ENCODE results near the gene HACD1. TPM values are rescaled to one million over a fixed set of nuclear protein-coding genes. Genes with fewer than 3 reads are reported as not detected.

HACD1 gene, protein sequence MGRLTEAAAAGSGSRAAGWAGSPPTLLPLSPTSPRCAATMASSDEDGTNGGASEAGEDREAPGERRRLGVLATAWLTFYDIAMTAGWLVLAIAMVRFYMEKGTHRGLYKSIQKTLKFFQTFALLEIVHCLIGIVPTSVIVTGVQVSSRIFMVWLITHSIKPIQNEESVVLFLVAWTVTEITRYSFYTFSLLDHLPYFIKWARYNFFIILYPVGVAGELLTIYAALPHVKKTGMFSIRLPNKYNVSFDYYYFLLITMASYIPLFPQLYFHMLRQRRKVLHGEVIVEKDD
- 31.6 to 77.4 TPM (median 71.6 TPM) in 3 replicates for total RNA-seq
- long read RNA-seq, partial matches to known transcripts: 2 of 7 reads
- long read RNA-seq, other reads (novel, unspliced or antisense): 4 of 7 reads

DNA sequence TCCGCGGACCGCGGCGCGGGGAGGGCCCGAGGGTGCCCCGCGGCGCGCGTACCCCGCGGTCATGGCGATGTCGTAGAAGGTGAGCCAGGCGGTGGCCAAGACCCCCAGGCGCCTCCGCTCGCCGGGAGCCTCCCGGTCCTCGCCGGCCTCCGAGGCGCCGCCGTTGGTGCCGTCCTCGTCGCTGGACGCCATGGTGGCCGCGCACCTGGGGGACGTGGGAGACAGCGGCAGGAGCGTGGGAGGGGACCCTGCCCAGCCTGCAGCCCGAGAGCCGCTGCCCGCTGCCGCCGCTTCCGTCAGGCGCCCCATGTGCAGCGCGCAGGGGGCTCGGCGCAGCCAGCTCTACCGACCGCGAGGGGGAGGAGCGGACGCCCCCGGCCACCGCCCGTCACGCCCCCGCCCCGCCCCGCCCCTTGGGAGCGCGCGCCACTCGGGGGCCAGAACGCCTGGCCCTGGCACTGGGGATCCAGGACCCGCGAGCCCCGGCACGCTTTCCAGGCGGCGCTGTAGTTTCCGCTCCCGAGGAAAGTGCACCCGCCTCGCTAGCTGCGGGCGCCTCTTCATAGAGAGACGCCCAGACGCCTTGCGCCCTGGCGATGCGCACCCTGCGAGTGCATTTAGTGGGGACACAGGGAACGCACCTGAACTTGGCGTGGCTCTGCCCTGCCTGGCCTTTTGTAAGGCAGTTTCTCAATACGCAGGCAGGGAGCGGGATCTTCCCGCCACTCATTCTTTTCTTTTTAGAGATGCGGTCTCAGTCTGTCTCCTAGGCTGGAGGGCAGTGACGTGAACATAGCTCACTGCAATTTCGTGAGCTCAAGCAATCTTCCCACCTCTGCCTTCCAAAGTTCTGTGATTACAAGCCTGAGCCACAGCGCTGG, at the start of gene HACD1:
Gene HACD1, minus strand, starts transcription at position 344 of the 881 bp plus-strand sequence. Its CDS starts 35 bp downstream, at position 309.
- H3K4me1 Mint-ChIP-seq (ENCODE audit: low read depth): peaks cover 16% of the 10 kb centered on the region
- peaks cover 3% of the 10 kb centered on the region for H3K27me3 Mint-ChIP-seq (ENCODE audit: low read depth)
- H3K4me3 Mint-ChIP-seq (ENCODE audit: unreplicated experiment): peak within 1 kb of the TSS; percentile 81
- no peaks in the 10 kb centered on the region for H3K9me3 Mint-ChIP-seq (ENCODE audit: low read depth)
- no peak for DNase-seq (ENCODE audit: low spot score)
- peaks cover 5% of the 10 kb centered on the region for H3K36me3 Mint-ChIP-seq (ENCODE audit: low read depth)
- H3K27ac Mint-ChIP-seq (ENCODE audit: unreplicated experiment): peak within 1 kb of the TSS; percentile 86
- TF ChIP-seq, protein P1, sequence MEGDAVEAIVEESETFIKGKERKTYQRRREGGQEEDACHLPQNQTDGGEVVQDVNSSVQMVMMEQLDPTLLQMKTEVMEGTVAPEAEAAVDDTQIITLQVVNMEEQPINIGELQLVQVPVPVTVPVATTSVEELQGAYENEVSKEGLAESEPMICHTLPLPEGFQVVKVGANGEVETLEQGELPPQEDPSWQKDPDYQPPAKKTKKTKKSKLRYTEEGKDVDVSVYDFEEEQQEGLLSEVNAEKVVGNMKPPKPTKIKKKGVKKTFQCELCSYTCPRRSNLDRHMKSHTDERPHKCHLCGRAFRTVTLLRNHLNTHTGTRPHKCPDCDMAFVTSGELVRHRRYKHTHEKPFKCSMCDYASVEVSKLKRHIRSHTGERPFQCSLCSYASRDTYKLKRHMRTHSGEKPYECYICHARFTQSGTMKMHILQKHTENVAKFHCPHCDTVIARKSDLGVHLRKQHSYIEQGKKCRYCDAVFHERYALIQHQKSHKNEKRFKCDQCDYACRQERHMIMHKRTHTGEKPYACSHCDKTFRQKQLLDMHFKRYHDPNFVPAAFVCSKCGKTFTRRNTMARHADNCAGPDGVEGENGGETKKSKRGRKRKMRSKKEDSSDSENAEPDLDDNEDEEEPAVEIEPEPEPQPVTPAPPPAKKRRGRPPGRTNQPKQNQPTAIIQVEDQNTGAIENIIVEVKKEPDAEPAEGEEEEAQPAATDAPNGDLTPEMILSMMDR (IDR thresholded peaks at IDR 0.05): peak; percentile 67

DNA sequence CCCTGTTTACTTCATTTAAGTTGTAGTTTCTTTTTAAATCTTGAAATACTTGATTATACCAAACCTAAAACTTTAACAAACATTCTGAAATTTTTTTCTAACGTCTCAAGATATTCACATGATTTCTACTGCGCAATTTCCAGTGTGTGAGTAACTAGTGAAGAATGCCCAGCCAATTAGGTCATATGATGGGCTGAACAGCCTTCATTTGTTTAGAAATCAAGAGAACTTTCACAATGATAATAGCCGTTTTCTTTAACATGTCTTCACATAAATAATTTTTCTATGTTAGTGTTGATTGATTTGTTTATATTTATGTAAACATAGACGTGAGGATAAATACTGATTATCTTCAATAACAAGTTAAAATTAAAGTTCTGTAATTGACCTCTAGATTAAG, 48.6 kb upstream of the HACD1 start:
- TF ChIP-seq, protein P1 (IDR thresholded peaks at IDR 0.05): no peak
- Mint-ChIP-seq H3K4me1 (ENCODE audit: low read depth) (peaks cover 55% of the 10 kb centered on the region), H3K9me3 (ENCODE audit: low read depth) (peaks cover 2% of the 10 kb centered on the region), H3K4me3 (ENCODE audit: unreplicated experiment) (peak overlapping the region; percentile 3), H3K36me3 (ENCODE audit: low read depth) (peaks cover 17% of the 10 kb centered on the region), H3K27me3 (ENCODE audit: low read depth) (no peaks in the 10 kb centered on the region), H3K27ac (ENCODE audit: unreplicated experiment) (peak overlapping the region; percentile 94)
- DNase-seq (ENCODE audit: low spot score): no peak

DNA sequence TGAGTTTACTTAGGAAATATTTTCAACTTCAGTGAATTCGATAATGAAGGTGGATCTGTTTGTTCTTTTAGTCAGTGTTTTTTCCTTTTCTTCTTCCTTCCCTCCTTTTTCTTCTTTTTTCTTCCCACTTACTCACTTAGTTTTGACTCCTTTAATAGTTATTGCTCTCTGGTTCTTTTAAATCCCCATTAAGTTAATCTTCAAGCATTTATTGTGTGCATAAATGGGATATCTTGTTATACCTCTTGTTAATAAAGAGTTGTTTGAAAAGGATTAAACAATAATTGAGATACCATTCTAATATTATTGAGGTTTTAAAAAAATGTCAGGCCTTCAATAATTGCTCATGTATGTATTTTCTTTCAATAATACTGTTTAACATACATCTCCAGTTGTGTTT, 46.3 kb upstream of the HACD1 start:
- TF ChIP-seq, protein P1 (IDR thresholded peaks at IDR 0.05): no peak
- DNase-seq (ENCODE audit: low spot score): no peak
- Mint-ChIP-seq H3K27ac (ENCODE audit: unreplicated experiment) (no peak overlapping the region), H3K36me3 (ENCODE audit: low read depth) (peaks cover 17% of the 10 kb centered on the region), H3K4me3 (ENCODE audit: unreplicated experiment) (no peak overlapping the region), H3K4me1 (ENCODE audit: low read depth) (peaks cover 41% of the 10 kb centered on the region), H3K27me3 (ENCODE audit: low read depth) (no peaks in the 10 kb centered on the region), H3K9me3 (ENCODE audit: low read depth) (peaks cover 7% of the 10 kb centered on the region)

DNA sequence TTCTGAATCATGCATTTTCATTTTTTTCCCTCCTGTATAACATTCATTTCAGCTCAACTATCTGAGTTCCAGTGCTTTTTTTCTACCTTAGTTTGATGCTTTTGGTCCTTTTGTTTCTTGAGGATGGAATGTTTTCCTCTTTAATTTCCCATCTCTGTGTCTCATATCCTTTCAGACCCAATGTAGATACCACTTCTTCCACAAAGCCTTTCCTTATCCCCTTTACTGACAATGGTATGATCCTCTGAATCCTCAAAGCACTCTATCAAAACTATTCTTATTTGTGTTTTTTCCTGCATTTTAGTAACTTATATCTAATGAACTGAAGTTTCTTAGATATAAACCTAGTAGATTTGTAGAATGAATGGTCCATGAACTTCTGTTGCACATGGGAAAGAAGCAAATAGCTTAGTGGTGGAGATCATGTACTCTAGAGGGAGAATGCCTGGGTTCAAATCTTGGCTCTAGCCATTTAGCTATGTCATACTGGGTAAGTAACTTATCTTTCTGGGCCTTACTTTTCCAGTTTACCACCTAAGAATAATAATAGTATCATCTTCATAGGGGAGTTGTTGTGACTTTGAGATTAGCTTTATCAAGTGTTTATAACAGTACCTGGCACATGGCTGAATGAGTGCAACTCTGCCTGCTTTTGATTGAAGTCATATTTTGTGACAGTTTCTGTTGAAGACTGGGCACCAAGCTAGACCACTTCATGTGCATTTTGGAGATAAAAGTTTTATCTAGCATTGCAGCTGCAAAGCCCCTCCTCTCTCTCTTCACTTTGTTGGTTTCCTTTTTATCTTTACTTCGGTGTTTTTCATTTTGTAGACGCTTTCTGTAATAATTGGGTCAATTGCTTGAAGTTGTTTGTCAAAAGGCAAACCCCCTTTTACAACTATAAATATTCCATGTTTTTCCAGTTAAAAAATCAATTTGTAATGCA, 45.3 kb upstream of the HACD1 start:
- H3K4me1 Mint-ChIP-seq (ENCODE audit: low read depth): peaks cover 37% of the 10 kb centered on the region
- no peak overlapping the region for H3K4me3 Mint-ChIP-seq (ENCODE audit: unreplicated experiment)
- no peak for DNase-seq (ENCODE audit: low spot score)
- H3K36me3 Mint-ChIP-seq (ENCODE audit: low read depth): peaks cover 17% of the 10 kb centered on the region
- H3K9me3 Mint-ChIP-seq (ENCODE audit: low read depth): peaks cover 16% of the 10 kb centered on the region
- H3K27me3 Mint-ChIP-seq (ENCODE audit: low read depth): no peaks in the 10 kb centered on the region
- H3K27ac Mint-ChIP-seq (ENCODE audit: unreplicated experiment): no peak overlapping the region
- TF ChIP-seq, protein P1 (IDR thresholded peaks at IDR 0.05): no peak

All from chondrocyte (in vitro differentiated cells).